ENCODE data around the gene PTPRD.

Gene PTPRD

GRCh38 chr9:8382266-8382665, 2230.5 kb downstream of the PTPRD start:
- peak; percentile 2 for DNase-seq (ENCODE audit: low spot score)

- no peak for DNase-seq (ENCODE audit: low spot score)
Measured at GRCh38 chr9:8381601-8382000, 2231.2 kb downstream of the PTPRD start.

- DNase-seq (ENCODE audit: low spot score): no peak
Measured at GRCh38 chr9:8374471-8374870, 2238.3 kb downstream of the PTPRD start.

GRCh38 chr9:8371686-8372085, 2241.1 kb downstream of the PTPRD start:
- no peak for DNase-seq (ENCODE audit: low spot score)

GRCh38 chr9:8366161-8366926, 2246.5 kb downstream of the PTPRD start:
- DNase-seq (ENCODE audit: low spot score): no peak

GRCh38 chr9:8365466-8366160, 2247.2 kb downstream of the PTPRD start:
- no peak for DNase-seq (ENCODE audit: low spot score)

GRCh38 chr9:8365029-8365428, 2247.8 kb downstream of the PTPRD start:
- no peak for DNase-seq (ENCODE audit: low spot score)

GRCh38 chr9:8364026-8364752, 2248.6 kb downstream of the PTPRD start:
- DNase-seq (ENCODE audit: low spot score): no peak

GRCh38 chr9:8362250-8362649, 2250.6 kb downstream of the PTPRD start:
- DNase-seq (ENCODE audit: low spot score): no peak

GRCh38 chr9:8361364-8361763, 2251.4 kb downstream of the PTPRD start:
- DNase-seq (ENCODE audit: low spot score): no peak

GRCh38 chr9:8356406-8356805, 2256.4 kb downstream of the PTPRD start:
- DNase-seq (ENCODE audit: low spot score): no peak

- no peak for DNase-seq (ENCODE audit: low spot score)
Measured at GRCh38 chr9:8351436-8351835, 2261.4 kb downstream of the PTPRD start.

GRCh38 chr9:8349901-8350300, 2262.9 kb downstream of the PTPRD start:
- no peak for DNase-seq (ENCODE audit: low spot score)

- DNase-seq (ENCODE audit: low spot score): peak; percentile 5
Measured at GRCh38 chr9:8349376-8349775, 2263.4 kb downstream of the PTPRD start.

- no peak for DNase-seq (ENCODE audit: low spot score)
Measured at GRCh38 chr9:8348756-8349155, 2264.0 kb downstream of the PTPRD start.

- DNase-seq (ENCODE audit: low spot score): no peak
Measured at GRCh38 chr9:8346296-8346695, 2266.5 kb downstream of the PTPRD start.

GRCh38 chr9:8338767-8339510, 2273.9 kb downstream of the PTPRD start:
- DNase-seq (ENCODE audit: low spot score): no peak

GRCh38 chr9:8337834-8338766, 2274.7 kb downstream of the PTPRD start:
- DNase-seq (ENCODE audit: low spot score): peak; percentile 5

GRCh38 chr9:8332871-8333270, 2279.9 kb downstream of the PTPRD start:
- DNase-seq (ENCODE audit: low spot score): no peak

GRCh38 chr9:8332331-8332650, 2280.5 kb downstream of the PTPRD start:
- DNase-seq (ENCODE audit: low spot score): no peak

All from HuH-7 (cell line).